Brain microvascular endothelial cell (primary cell): ENCODE data around the gene MRNIP.

Experiments used
- DNase-seq: peaks from one replicate; pipeline ENCODE4 v3.0.0-alpha.2; 2020
- H3K27ac ChIP-seq: fragments of 250-450 bp; sonication (Bioruptor Pico); 2 replicates; pipeline ENCODE4 v1.5.1; 2020; ENCODE audit warnings: mild to moderate bottlenecking, moderate library complexity
- H3K27me3 ChIP-seq: fragments of 250-450 bp; sonication (Bioruptor Pico); replicated peaks from 2 replicates; pipeline ENCODE4 v1.5.1; 2020; ENCODE audit warnings: mild to moderate bottlenecking
- H3K36me3 ChIP-seq: fragments of 250-450 bp; sonication (Bioruptor Pico); replicated peaks from 2 replicates; pipeline ENCODE4 v1.5.1; 2020; ENCODE audit warnings: mild to moderate bottlenecking
- H3K4me3 ChIP-seq: 2 replicates; pipeline ENCODE4 v1.5.1; 2011; ENCODE audit warnings: low read depth, mild to moderate bottlenecking, control low read depth, low read length, moderate library complexity
- CTCF ChIP-seq: IDR thresholded peaks from 2 replicates; pipeline ENCODE4 v1.5.1; 2011; ENCODE audit warnings: low read depth, mild to moderate bottlenecking, moderate library complexity, low read length, control low read depth, inconsistent platforms; ENCODE audit errors: missing control alignments
- in situ Hi-C: cut with HindIII; loops from 2 replicates; pipeline ENCODE4 v1.10.0; 2017; ENCODE audit warnings: low sequenced_read_pairs, low pct_ligation_motif_present

Gene MRNIP

GRCh38 chr5:179804555-179804947 is 54.1 kb downstream of the MRNIP start:
- Histone ChIP-seq H3K36me3 (peaks cover 20% of the 10 kb centered on the region), H3K27me3 (no peaks in the 10 kb centered on the region), H3K27ac (no peak overlapping the region), H3K4me3 (no peak overlapping the region)
- in situ Hi-C loops, result no loop called here
- no peak for DNase-seq
- TF ChIP-seq CTCF, result no peak

GRCh38 chr5:179803651-179804554 is 54.7 kb downstream of the MRNIP start:
- Histone ChIP-seq H3K4me3 (no peak overlapping the region), H3K27me3 (no peaks in the 10 kb centered on the region), H3K36me3 (peaks cover 26% of the 10 kb centered on the region), H3K27ac (no peak overlapping the region)
- TF ChIP-seq CTCF, result no peak
- in situ Hi-C loops, result no loop called here
- DNase-seq, result no peak

- in situ Hi-C loops, result no loop called here
- Histone ChIP-seq H3K4me3 (no peak overlapping the region), H3K36me3 (peaks cover 35% of the 10 kb centered on the region), H3K27ac (no peak overlapping the region), H3K27me3 (no peaks in the 10 kb centered on the region)
- DNase-seq, result no peak
- TF ChIP-seq CTCF, result no peak
Observed at GRCh38 chr5:179802950-179803562, 55.6 kb downstream of the MRNIP start.

GRCh38 chr5:179802207-179802883 is 56.3 kb downstream of the MRNIP start:
- TF ChIP-seq CTCF, result no peak
- H3K36me3 ChIP-seq, result peaks cover 42% of the 10 kb centered on the region
- H3K27ac ChIP-seq, result no peak overlapping the region

GRCh38 chr5:179801304-179802206 is 57.1 kb downstream of the MRNIP start:
- peak; percentile 83 for TF ChIP-seq CTCF
- in situ Hi-C loops, result no loop called here
- Histone ChIP-seq H3K36me3 (peaks cover 48% of the 10 kb centered on the region), H3K27ac (no peak overlapping the region), H3K27me3 (no peaks in the 10 kb centered on the region), H3K4me3 (no peak overlapping the region)
- peak; percentile 34 for DNase-seq

More at GRCh38 chr5:179802207-179802883, 56.3 kb downstream of the MRNIP start:
- no peak overlapping the region for H3K4me3 ChIP-seq
- in situ Hi-C loops, result no loop called here
- no peaks in the 10 kb centered on the region for H3K27me3 ChIP-seq
- no peak for DNase-seq
